Measurements from ENCODE around the gene AKAP13.

DNA sequence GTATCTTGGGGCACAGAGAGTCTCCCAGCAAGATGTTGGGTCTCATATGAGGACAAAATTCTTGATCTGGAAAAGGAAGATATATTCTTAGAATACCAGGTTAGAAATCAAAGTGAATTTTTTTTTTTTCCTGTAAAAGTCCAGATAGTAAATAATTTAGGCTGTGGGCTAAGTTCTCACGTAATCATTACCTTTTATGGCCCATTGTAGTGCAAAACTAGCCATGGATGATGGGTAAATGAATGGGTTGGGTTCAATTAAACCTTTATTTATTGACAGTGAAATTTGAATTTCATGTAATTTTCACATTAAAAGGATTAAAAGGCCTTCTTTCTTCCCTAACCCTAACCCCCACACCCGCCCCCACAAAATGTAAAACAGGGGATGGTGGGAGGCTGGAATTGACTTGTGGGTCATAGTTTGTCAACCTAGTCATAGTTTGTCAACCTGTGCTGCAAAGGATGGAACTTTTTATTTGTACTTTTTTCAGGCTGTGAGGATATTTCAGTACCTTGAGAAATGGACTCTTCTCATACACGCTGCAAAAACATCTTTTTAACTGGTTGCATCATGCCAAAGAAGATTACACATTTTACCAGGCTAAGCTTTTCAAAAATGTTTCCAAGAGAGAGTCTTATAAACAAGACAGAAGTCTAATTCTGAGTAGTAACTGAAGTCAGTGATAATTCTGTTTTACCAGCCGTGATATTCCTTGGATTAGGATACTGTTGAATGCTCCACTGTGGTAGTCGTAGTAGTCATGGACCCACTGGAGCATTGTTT lies 138.8 kb downstream of the AKAP13 start:
- TF ChIP-seq, protein P1, sequence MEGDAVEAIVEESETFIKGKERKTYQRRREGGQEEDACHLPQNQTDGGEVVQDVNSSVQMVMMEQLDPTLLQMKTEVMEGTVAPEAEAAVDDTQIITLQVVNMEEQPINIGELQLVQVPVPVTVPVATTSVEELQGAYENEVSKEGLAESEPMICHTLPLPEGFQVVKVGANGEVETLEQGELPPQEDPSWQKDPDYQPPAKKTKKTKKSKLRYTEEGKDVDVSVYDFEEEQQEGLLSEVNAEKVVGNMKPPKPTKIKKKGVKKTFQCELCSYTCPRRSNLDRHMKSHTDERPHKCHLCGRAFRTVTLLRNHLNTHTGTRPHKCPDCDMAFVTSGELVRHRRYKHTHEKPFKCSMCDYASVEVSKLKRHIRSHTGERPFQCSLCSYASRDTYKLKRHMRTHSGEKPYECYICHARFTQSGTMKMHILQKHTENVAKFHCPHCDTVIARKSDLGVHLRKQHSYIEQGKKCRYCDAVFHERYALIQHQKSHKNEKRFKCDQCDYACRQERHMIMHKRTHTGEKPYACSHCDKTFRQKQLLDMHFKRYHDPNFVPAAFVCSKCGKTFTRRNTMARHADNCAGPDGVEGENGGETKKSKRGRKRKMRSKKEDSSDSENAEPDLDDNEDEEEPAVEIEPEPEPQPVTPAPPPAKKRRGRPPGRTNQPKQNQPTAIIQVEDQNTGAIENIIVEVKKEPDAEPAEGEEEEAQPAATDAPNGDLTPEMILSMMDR (IDR thresholded peaks at IDR 0.05; ENCODE audit: insufficient read depth, low read length, poor library complexity, severe bottlenecking), result no peak
- no peak for TF ChIP-seq EZH2phosphoT487 (conservative IDR thresholded peaks at IDR 0.05; ENCODE audit: low read length)

Data from SU-DHL-6 (cell line).